Stimulated activated CD4-positive, alpha-beta T cell treated with anti-CD3 and anti-CD28 coated beads, Interleukin-4, amount 100 ng/mL, for 24 hours (primary cell): Measurements from ENCODE around the gene ABCB7.
A peak's percentile ranks its signal among the peaks of the same experiment; 100 is the strongest.
"Not testable (repeated sequence)": the region's sequence is repeated elsewhere in the genome, so short reads cannot be mapped to it uniquely, and the experiment has no call there.

Experiments
- DNase-seq: peaks from one replicate; pipeline ENCODE4 v3.0.0-alpha.2; 2020

Gene ABCB7

DNA sequence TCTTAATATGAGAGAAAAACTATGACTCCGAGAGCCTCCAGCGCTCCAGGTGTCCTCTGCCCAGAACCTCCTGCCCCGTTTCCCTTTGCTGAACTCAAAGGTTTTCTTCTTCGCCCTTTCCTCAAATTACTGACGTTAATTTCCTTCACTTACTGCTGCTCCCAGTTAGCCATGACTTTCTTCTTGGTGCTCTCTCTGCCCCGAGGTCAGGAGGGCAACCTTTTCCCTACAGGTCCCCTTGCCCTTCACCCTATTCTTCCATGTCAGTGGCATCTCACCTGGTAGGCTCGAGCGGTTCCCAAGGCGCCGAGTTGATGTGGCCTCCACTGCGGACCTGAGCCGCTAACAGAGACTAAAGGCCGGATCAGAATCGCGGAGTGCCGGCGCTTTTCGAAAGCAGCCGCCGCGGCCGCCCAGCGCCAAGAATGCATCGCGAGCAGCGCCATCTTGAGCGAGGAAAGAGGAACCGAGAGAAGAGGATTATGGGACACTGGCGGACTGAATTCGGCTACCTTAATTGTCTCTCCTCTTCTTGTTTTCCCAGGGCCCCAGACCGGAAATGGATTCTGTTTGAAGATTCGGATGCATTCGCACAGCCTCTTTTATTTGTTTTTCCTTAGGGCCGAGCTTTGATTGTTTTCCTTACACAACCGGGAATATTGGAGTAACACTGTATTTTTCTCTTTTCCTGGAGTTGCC lies at the start of gene ABCB7:
TSS of gene ABCB7 (minus strand) at position 457 of the 699 bp plus-strand sequence. CDS start at position 446, 11 bp downstream.
- peak; percentile 62 for DNase-seq

- DNase-seq = not testable (repeated sequence)
These were observed 32.5 kb upstream of the ABCB7 start for GRCh38 chrX:75188415-75189206.

DNA sequence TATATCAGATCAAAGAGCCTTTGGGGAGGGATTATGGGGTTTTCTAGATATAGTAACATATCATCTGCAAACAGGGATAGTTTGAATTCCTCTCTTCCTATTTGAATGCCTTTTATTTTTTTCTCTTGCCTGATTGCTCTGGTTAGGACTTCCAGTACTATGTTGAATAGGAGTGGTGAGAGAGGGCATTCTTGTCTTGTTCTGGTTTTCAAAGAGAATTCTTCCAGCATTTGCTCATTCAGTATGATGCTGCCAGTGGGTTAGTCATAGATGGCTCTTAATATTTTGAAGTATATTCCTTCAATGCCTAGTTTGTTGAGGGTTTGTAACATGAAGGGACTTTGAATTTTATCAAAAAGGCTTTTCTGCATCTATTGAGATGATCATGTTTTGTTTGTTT lies 25.6 kb upstream of the ABCB7 start:
- DNase-seq = no peak

- DNase-seq = not testable (repeated sequence)
These were observed 23.6 kb upstream of the ABCB7 start for GRCh38 chrX:75179536-75180293.

DNA sequence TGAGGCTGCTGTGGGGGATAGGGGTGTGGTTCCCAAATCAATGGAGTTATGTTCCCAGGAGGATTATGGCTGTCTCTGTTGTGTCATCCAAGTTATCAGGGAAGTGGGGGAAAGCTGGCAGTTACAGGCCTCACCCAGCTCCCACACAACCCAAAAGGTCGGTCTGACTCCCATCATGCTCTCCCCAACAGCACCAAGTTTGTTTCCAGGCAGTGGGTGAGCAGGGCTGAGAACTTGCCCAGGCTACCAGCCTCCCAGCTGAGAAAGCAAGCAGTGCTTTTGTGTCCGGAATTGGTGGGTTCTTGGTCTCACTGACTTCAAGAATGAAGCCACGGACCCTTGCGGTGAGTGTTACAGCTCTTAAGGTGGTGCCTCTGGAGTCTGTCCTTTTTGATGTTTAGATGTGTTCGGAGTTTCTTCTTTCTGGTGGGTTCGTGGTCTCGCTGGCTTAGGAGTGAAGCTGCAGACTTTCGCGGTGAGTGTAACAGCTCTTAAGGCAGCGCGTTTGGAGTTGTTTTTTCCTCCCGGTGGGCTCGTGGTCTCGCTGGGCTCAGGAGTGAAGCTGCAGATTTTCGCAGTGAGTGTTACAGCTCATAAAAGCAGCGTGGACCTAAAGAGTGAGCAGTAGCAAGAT lies 16.3 kb upstream of the ABCB7 start:
- DNase-seq = not testable (repeated sequence)

- no peak for DNase-seq
These were observed 2.0 kb upstream of the ABCB7 start for GRCh38 chrX:75158054-75158453.

DNA sequence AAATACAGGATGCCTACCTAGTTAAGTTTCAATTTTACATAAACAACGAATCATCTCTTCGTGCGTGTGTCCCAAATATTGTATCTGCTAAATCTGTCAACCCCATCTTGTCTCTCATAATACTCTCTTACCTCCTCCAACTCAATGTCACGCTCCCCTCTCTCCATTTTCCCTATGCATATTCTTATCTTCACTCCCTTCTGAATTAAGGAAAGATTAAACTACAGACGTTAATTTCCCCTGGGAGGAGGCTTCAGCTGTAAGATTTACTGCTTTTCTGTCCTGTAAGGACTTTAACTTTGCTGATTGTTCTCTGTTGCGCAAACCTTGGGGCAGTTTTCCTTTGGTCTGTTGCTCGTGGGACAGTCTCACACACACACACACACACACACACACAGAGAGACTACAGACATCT lies 455 bp upstream of the ABCB7 start:
- DNase-seq = no peak

- DNase-seq = peak; percentile 3
These were observed 646 bp downstream of the ABCB7 start for GRCh38 chrX:75155447-75155826.

GRCh38 chrX:75154871-75155270 lies 1.2 kb downstream of the ABCB7 start:
- no peak for DNase-seq

DNA sequence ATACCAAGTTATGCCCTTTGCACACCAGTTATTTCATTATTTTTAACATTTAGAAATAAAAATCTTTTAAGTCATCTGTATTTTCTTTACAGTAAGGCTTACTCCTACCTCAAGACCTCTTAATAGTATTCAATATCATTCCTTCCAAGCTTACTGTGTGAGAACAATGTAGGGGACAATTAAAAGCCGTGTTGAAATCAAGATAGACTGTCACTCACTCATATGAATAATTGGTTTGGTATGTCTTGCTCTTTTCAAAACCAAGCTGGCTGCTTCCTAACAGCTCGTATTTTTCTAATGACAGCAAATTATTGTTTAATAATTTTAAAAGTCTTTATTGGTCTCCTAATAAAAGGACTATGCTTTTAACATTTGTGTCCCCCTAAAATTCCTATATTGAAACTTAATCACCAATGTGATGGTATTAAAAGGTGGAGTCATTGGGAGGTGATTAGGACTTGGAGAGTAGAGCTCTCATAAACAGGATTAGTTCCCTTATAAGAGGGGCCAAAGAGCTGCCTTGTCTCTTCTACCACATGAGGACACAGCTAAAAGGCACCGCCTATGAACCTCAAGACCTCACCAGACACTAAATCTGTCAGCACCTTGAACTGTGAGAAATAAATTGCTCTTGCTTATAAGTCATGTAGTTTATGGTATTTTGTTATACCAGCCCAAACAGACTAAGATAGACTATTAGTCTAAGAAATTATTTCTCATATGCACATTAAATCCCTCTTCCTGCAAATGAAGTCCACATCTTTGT lies 4.1 kb downstream of the ABCB7 start:
- DNase-seq = no peak

- no peak for DNase-seq
These were observed 6.4 kb downstream of the ABCB7 start for GRCh38 chrX:75149654-75150053.

GRCh38 chrX:75132672-75133071 lies 23.4 kb downstream of the ABCB7 start:
- DNase-seq = no peak

GRCh38 chrX:75131973-75132627 lies 24.0 kb downstream of the ABCB7 start:
- DNase-seq = no peak

GRCh38 chrX:75129069-75129468 lies 27.0 kb downstream of the ABCB7 start:
- DNase-seq = not testable (repeated sequence)

DNA sequence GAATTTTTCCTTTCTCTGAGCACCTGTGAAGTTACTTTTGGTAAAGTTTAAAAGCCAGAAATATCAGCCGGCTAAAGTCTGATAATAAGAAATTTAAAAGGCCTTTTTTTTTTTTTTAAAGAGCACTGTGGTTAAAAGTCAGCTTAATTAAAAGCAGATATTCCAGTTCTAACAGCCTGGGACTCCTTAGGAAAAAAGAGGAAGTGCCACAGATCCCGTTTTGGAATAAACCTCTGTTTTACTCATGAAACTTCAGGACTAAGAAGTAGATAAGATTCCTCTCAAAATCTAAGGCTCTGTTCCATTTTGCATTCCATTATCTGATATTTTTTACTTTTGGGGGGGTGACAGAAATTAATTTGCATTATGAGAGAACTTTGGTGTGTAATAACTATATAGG lies 37.8 kb downstream of the ABCB7 start:
- DNase-seq = no peak

- no peak for DNase-seq
These were observed 40.2 kb downstream of the ABCB7 start for GRCh38 chrX:75115707-75116413.

DNA sequence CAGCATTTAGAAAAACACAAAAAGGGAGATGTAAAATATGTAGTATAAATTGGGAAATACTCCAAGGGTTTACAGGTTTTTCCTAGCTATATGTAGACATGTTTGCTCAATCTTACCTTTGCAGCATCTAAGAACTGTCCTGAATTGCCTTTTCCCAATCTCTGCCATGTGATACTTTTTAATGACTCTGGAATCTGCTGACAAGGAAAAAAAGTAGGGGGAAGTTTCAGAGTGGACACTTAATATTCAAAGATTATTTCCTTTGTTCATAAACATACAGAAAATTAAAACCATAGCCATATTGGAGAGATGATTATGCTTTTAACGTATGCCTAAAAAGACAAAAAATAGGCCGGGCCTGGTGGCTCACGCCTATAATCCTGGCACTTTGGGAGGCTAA lies 41.4 kb downstream of the ABCB7 start:
- no peak for DNase-seq

- DNase-seq = no peak
These were observed 42.4 kb downstream of the ABCB7 start for GRCh38 chrX:75113664-75114063.

GRCh38 chrX:75107863-75108509 lies 48.1 kb downstream of the ABCB7 start:
- no peak for DNase-seq

DNA sequence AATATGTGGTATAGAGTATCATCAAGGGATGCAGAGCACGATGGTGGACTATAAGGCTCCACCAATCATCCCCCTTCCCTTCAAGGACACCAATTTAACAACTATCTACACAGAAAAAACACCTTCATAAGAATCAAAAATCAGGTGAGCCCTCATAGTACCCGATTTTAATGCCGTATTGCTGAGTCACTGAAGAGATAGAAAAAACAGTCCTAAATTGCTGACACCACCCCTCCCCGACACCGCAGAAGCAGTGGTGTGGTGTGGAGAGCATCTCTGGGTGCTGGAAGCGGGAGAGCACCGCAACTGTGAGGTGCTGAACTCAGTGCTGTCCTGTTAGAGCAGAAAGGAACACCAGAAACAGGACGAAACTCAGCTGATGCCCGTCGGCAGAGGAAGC lies 49.3 kb downstream of the ABCB7 start:
- no peak for DNase-seq

DNA sequence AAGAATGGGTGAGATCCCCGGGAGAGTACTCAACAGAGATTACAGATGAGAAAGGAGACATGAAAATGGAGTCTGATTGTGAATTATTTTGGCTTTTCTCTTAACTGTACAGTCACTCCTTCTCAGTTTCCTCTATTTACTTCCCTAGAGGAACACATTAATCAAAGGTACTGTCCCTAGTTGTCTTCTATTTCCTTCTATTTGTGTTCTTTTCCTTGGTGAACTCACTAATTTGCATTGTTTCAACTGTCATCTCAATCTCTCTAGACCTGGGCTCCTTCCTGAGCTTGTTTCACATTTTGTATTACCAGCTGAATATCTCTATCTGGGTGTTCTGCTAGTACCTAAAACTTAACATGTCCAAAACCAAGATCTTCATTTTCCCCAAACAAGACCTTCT lies 59.8 kb downstream of the ABCB7 start:
- no peak for DNase-seq
